GM23248 (cell line): ENCODE results near the gene SARS2.

Experiments
- EZH2 ChIP-seq: fragments of 200-600 bp; sonication (generic); IDR thresholded peaks from 2 replicates; pipeline ENCODE4 v1.6.1; 2018; ENCODE audit warnings: antibody characterized with exemption, mild to moderate bottlenecking; ENCODE audit not compliant: insufficient read depth, poor library complexity, severe bottlenecking
- EZH2phosphoT487 ChIP-seq: fragments of 200-600 bp; sonication (generic); IDR thresholded peaks from 2 replicates; pipeline ENCODE4 v1.6.1; 2018; ENCODE audit warnings: antibody characterized with exemption, moderate library complexity, mild to moderate bottlenecking, low read depth; ENCODE audit not compliant: insufficient read depth

DNA sequence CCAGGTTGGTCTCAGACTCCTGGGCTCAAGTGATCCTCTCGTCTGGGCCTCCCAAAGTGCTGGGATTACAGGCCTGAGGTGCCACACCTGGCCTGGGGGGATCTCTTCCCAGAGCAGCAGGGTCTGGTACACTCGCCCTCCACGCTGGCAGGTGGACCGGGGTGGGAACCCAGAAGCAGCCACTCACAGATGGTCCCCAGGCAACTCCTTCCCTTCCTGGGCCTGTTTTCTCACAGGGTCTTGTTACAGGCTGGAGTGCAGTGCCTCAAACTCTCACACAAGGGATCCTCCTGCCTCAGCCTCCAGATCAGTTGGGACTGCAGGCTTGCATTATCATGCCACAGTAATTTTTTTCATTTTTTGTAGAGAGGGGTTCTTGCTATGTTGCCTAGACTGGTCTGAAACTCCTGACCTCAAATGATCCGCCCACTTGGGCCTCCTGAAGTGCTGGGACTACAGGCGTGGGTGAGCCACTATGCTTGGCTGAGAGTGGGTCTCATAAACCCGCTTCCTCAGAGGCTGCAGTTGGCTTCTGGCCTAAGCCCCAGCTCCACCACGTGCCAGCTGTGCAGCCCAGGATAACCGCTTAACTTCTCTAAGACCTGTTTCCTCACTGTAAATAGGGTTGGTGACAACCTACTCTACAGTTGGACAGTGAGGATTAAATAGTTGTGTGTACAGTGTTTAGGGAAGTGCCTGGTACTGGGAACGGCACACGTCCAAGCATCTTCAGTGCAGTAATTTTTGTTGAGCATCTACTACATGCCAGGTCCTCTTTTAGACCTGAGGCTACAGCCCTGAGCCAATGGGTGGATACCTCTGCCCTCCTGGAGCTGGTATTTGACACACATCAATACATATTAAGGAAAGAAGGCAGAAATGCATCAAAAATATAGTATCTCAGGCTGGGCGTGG lies 17.7 kb downstream of the SARS2 start:
- no peak for TF ChIP-seq EZH2
- TF ChIP-seq EZH2phosphoT487 = no peak
